Smooth muscle cell (in vitro differentiated cells): Measurements from ENCODE around the gene MORC2. TPM values are rescaled to one million over a fixed set of nuclear protein-coding genes. Genes with fewer than 3 reads are reported as not detected.

ENCODE experiments used
- DNase-seq: peaks from one replicate; lab custom pipeline; 2025; ENCODE audit not compliant: unreplicated experiment; lab: John Stamatoyannopoulos, UW
- H2AFZ ChIP-seq: fragments of 200-600 bp; sonication (generic); 2 replicates; pipeline ENCODE4 v1.6.0; 2016; ENCODE audit warnings: antibody characterized with exemption, low read depth, mild to moderate bottlenecking
- H3F3A ChIP-seq: fragments of 200-600 bp; sonication (generic); 2 replicates; pipeline ENCODE4 v1.6.0; 2017; ENCODE audit warnings: antibody characterized with exemption, low read depth
- H3K27ac ChIP-seq: fragments of 200-600 bp; sonication (generic); 2 replicates; pipeline ENCODE4 v1.5.1; 2016; ENCODE audit warnings: low read depth, mild to moderate bottlenecking
- H3K27me3 ChIP-seq: fragments of 200-600 bp; sonication (generic); 2 replicates; pipeline ENCODE4 v1.6.1; 2016; ENCODE audit warnings: low read depth, mild to moderate bottlenecking
- H3K36me3 ChIP-seq: fragments of 200-600 bp; sonication (generic); 2 replicates; pipeline ENCODE4 v1.5.1; 2016; ENCODE audit warnings: low read depth
- H3K4me1 ChIP-seq: fragments of 200-600 bp; sonication (generic); 2 replicates; pipeline ENCODE4 v1.5.1; 2016; ENCODE audit warnings: low read depth
- H3K4me2 ChIP-seq: fragments of 200-600 bp; sonication (generic); 2 replicates; pipeline ENCODE4 v1.6.0; 2016; ENCODE audit warnings: mild to moderate bottlenecking
- H3K4me3 ChIP-seq: fragments of 200-600 bp; sonication (generic); 2 replicates; pipeline ENCODE4 v1.5.1; 2016; ENCODE audit warnings: mild to moderate bottlenecking
- H3K79me2 ChIP-seq: fragments of 200-600 bp; sonication (generic); 2 replicates; pipeline ENCODE4 v1.6.0; 2016; ENCODE audit warnings: low read depth, mild to moderate bottlenecking
- H3K9ac ChIP-seq: fragments of 200-600 bp; sonication (generic); 2 replicates; pipeline ENCODE4 v1.6.0; 2016; ENCODE audit warnings: low read depth
- H3K9me3 ChIP-seq: fragments of 200-600 bp; sonication (generic); replicated peaks from 2 replicates; pipeline ENCODE4 v1.5.1; 2016; ENCODE audit warnings: low read depth
- H4K20me1 ChIP-seq: fragments of 200-600 bp; sonication (generic); 2 replicates; pipeline ENCODE4 v1.6.0; 2016; ENCODE audit warnings: low read depth
- WGBS: methylation state at CpG from one replicate; pipeline ENCODE4 v1.1.7; 2016; ENCODE audit warnings: low lambda C conversion rate; 5-methylcytosine and 5-hydroxymethylcytosine counted together
- polyA plus RNA-seq: library from polyadenylated mRNA; unstranded; fragments of >200 nt; fragmentation: Nextera tagmentation; extraction: Ambion mirVana; gene quantifications from 2 replicates; pipeline ENCODE4 v1.2.1, GENCODE V29; 2016
- total RNA-seq: library from RNA; depleted of rRNA; stranded (reverse); fragments of >200 nt; gene quantifications from 2 replicates; pipeline ENCODE4 v1.2.3, GENCODE V29; 2014
- TF ChIP-seq, protein P1 (sequence below): fragments of 200-600 bp; sonication (generic); IDR thresholded peaks from 2 replicates; pipeline ENCODE4 v1.5.1; 2017; ENCODE audit warnings: borderline replicate concordance, mild to moderate bottlenecking, antibody characterized with exemption; ENCODE audit not compliant: insufficient read depth, poor library complexity, severe bottlenecking

Gene MORC2
- total and polyA plus RNA-seq, 2 experiments from 2014 or later: 22.0 to 42.9 TPM

DNA sequence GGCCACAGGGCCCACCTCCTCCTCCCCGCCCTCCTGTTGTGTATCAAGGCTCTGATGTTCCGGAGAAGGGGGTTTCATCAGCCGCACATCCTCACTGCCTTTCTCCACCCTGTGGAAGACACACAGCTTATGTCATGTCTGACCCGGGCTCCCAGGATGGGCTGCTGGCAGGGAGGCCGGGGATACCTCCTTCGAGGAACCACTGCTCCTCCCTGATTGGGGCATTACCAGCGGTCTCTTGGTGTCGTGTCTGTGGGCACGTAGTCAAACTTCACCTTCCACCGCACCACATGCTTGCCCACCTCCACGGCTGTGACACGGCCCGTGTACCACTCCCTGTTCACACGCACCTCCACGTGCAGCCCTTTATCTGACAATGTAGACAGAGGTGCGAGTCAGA is 35.9 kb downstream of the MORC2 start:
- Histone ChIP-seq H3K4me2 (no peak overlapping the region), H3K27me3 (no peaks in the 10 kb centered on the region), H2AFZ (no peak overlapping the region), H3K9ac (no peak overlapping the region), H3K4me3 (no peak overlapping the region), H3K36me3 (peaks cover 18% of the 10 kb centered on the region), H4K20me1 (peaks cover 12% of the 10 kb centered on the region), H3K27ac (no peak overlapping the region), H3K79me2 (no peaks in the 10 kb centered on the region), H3F3A (no peaks in the 10 kb centered on the region), H3K4me1 (no peaks in the 10 kb centered on the region), H3K9me3 (no peaks in the 10 kb centered on the region)
- TF ChIP-seq, protein P1, sequence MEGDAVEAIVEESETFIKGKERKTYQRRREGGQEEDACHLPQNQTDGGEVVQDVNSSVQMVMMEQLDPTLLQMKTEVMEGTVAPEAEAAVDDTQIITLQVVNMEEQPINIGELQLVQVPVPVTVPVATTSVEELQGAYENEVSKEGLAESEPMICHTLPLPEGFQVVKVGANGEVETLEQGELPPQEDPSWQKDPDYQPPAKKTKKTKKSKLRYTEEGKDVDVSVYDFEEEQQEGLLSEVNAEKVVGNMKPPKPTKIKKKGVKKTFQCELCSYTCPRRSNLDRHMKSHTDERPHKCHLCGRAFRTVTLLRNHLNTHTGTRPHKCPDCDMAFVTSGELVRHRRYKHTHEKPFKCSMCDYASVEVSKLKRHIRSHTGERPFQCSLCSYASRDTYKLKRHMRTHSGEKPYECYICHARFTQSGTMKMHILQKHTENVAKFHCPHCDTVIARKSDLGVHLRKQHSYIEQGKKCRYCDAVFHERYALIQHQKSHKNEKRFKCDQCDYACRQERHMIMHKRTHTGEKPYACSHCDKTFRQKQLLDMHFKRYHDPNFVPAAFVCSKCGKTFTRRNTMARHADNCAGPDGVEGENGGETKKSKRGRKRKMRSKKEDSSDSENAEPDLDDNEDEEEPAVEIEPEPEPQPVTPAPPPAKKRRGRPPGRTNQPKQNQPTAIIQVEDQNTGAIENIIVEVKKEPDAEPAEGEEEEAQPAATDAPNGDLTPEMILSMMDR: no peak
- 97% methylated on average over 16 of the region's 16 CpGs for WGBS
- DNase-seq: no peak

GRCh38 chr22:30931541-30932300 is 36.9 kb downstream of the MORC2 start:
- H3K9ac ChIP-seq: no peak overlapping the region
- no peak overlapping the region for H3K4me3 ChIP-seq
- no peak for DNase-seq
- H3K27me3 ChIP-seq: no peaks in the 10 kb centered on the region
- H3K36me3 ChIP-seq: peaks cover 18% of the 10 kb centered on the region
- H3F3A ChIP-seq: no peaks in the 10 kb centered on the region
- H3K27ac ChIP-seq: no peak overlapping the region
- peaks cover 12% of the 10 kb centered on the region for H4K20me1 ChIP-seq
- no peak overlapping the region for H3K4me2 ChIP-seq
- TF ChIP-seq, protein P1: no peak
- no peak overlapping the region for H2AFZ ChIP-seq
- WGBS: 95% methylated on average over 4 of the region's 4 CpGs
- no peaks in the 10 kb centered on the region for H3K79me2 ChIP-seq
- H3K9me3 ChIP-seq: no peaks in the 10 kb centered on the region
- no peaks in the 10 kb centered on the region for H3K4me1 ChIP-seq

- Histone ChIP-seq H3K27ac (no peak overlapping the region), H3K4me2 (no peak overlapping the region), H3K36me3 (peaks cover 10% of the 10 kb centered on the region), H3K4me1 (no peaks in the 10 kb centered on the region), H3K79me2 (no peaks in the 10 kb centered on the region), H4K20me1 (peaks cover 7% of the 10 kb centered on the region), H2AFZ (no peak overlapping the region), H3K27me3 (no peaks in the 10 kb centered on the region), H3F3A (no peaks in the 10 kb centered on the region), H3K9ac (no peak overlapping the region), H3K9me3 (no peaks in the 10 kb centered on the region), H3K4me3 (no peak overlapping the region)
- 89% methylated on average over 3 of the region's 3 CpGs for WGBS
- TF ChIP-seq, protein P1: no peak
- no peak for DNase-seq
Measured at GRCh38 chr22:30930228-30930627, 38.3 kb downstream of the MORC2 start.

- H4K20me1 ChIP-seq: peaks cover 7% of the 10 kb centered on the region
- no peak overlapping the region for H3K4me3 ChIP-seq
- H3K79me2 ChIP-seq: no peaks in the 10 kb centered on the region
- no peaks in the 10 kb centered on the region for H3K9me3 ChIP-seq
- DNase-seq: no peak
- no peaks in the 10 kb centered on the region for H3K27me3 ChIP-seq
- no peak overlapping the region for H3K4me2 ChIP-seq
- H3F3A ChIP-seq: no peaks in the 10 kb centered on the region
- TF ChIP-seq, protein P1: no peak
- WGBS: 98% methylated on average over 6 of the region's 6 CpGs
- no peaks in the 10 kb centered on the region for H3K4me1 ChIP-seq
- no peak overlapping the region for H3K27ac ChIP-seq
- peaks cover 7% of the 10 kb centered on the region for H3K36me3 ChIP-seq
- H3K9ac ChIP-seq: no peak overlapping the region
- H2AFZ ChIP-seq: no peak overlapping the region
Measured at GRCh38 chr22:30928401-30928800, 40.2 kb downstream of the MORC2 start.
